Measurements from ENCODE around the gene METTL14.

Gene METTL14

DNA sequence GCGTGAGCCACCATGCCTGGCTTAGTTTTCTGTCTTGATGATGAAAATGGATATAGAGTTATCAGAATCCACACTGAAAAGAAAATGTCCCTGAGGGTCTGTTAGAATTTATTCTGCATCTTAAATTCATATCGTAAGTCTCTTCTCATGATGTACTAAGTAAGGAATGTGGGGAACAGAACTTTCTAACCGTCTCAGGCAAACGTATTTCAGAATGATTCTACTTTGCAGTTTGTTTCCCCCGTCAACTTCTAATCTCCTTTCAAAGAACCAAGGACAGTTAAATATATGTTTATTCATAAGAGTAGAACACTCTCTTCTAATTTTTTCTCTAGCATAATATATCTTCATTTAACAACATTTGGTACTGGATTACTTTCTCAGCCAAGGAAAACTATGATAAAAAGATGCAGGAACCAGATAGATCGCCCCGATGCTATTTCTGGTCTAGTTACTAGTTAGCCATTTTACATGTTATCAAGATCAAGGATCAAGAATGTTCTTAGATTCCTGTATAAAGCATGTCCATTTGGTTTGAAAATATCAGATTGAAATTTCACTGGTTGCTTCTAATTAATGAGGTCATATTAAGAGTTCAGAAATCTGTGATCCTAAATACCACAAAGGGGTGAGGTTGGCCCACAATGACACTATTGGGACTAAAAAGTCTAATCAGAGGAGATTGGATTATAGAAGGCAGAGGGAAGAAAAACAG, 49.5 kb downstream of the METTL14 start:
- DNase-seq: no peak

DNA sequence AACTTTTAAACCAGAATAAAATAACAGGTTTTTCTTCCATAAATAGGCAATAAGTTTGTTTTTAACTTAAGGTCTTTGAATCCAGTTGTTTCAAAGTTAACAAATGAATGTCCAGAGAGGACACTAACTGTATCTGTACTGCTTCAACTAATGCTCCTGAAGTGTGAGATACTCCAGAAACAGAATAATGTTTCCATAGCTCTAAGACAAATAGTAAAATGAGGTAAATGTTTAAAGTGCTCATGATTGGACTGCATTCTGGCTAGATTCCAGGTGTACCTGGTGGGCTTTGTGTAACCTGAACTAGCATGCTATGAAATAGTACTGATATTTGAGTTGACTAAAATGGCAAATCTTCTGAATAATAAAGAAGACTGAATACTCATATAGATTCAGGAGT, 51.7 kb downstream of the METTL14 start:
- DNase-seq: no peak

DNA sequence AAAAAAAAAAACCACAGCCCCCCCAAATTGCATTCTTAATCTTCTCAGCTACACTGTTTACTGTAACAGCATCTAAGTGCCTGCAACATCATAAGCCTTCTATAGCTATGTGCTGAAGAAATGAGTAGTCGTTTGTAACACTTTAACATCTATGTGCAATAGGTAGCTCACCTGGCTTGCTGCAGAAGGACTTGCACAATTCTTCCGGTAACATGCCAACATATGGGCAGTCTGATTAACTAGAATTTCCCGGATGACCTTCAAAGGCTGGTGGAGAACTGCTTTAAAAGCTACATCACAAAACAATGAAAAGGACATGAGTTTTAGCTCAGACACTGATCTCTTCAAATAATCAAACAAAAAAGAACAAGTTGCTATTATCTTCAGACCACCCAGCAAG, 52.9 kb downstream of the METTL14 start:
- no peak for DNase-seq

DNA sequence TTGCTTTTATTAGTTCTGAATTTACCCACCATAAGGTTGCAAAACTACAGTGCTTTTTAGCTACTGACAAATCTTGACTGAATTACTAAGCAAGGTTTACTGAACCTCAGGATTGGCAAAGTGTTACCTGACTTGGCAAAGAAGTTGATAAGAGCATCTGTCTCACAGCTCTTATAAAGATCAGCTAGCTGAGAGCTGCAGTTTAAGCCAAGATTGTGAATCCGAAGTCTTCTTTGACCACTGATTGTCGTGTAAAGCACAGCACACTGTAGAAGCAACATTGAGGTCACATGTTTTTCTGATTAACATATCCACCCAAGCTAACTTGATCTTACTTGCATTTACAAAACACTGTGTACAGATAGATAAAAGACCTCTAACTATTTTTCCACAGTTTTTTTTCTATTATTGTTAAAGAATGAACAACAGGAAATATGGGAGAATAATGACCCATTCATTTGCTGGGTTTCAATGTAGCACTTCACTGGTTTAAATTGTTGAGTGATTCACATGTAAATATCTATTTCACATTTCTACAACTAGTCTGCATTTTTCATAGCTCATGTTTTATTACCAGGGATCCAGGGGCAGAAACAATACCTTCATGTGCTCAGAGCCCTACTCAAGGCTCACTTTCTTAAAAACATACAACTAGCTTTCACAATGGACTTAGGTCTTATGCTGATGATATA, 54.0 kb downstream of the METTL14 start:
- no peak for DNase-seq

DNA sequence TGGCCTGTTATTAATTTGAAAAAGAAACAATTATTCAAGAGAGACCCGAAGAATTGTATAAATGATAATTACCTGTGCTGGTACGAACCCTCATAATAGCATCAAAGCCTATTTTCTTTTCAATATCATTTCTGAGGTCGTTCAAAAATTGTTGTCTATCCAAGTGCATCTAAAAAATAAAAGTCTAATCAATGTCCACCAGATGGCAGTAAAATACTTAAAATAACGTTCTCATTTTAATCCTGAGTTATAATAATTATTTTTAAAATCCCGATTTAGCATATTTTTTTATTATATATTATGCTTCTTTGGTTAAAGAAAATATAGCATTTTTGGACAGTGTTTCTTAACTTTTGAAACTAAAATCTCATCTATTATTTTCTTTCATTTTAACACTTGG, 55.7 kb downstream of the METTL14 start:
- DNase-seq: no peak

DNA sequence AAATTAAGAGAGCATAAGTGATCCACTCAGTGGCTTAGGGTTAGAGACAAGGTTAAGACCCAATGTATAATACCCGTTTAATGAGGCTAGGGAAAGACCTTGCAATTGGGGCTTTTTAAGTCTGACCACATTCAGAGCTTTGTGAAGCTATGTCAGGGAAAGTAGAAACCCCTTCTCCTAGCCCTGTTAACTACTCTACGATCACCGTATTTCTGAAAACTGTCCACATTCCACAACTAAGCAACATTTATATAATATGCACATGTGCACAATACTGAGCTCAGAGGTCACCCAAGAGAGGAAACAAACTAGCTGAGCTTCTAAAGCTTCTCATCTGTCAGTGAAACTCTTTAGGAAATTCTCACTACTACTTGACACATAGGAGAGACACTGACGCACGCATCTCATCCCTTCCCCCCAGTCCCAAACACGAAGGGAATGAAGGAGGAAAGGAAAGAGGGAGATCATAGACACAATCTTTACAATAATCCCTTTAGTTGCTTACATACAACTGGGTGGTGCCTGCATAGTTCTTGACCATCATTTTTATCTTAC, 56.2 kb downstream of the METTL14 start:
- DNase-seq: no peak

DNA sequence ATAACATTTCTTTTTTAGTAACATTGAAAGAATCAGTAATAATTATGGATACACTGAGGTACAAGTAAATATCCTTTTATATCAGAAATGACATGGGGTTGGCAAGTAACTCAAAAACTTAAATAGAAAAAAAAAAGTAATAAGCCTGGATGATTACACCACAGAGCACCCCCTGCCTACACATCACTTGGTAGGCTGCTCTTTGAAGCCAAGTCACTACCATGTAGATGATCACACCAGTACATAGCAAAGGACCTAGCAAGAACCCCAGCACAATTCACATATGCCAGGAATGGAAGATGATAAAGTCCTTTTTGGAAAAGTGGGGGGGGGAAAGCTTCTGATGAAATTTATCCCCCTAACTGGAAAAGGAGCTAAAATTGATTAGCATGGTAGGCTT, 56.9 kb downstream of the METTL14 start:
- no peak for DNase-seq

DNA sequence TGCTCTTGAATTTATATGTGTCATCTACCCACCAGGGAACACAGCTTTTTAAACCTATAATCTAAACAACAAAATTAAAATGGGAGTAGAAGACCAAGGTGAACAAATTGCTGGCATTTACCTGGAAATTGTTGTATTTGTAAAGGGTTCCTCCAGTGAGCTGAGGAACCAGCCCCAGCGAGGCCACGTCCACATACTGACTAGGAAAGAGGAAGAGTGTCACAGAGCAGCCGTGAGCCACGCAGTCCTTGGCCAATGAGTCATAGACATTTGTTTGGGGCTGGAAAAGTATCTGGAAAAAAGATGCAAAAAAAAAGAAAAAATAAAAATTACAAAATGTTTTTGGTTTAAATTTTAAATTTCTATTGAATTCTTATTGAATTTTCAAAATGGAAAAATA, 58.7 kb downstream of the METTL14 start:
- DNase-seq: no peak

DNA sequence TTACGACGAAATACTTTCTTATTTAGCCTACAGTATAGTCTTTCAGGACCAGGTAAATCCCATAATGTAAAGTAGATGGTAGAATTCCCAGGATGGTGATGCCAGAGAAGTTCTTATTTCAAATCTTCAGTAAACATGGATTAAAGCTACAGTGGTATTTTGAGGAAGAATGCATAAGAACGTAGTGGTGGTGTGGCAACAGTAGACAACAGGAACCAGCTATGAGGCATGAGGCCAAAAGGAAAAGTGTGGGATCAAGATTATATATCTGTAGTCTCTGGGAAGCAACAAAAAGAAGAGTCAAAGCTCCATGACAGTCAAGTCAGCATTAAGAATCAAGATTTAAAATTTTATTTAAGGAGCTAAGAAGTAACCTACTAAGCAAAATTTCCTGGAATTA, 60.2 kb downstream of the METTL14 start:
- DNase-seq: no peak

DNA sequence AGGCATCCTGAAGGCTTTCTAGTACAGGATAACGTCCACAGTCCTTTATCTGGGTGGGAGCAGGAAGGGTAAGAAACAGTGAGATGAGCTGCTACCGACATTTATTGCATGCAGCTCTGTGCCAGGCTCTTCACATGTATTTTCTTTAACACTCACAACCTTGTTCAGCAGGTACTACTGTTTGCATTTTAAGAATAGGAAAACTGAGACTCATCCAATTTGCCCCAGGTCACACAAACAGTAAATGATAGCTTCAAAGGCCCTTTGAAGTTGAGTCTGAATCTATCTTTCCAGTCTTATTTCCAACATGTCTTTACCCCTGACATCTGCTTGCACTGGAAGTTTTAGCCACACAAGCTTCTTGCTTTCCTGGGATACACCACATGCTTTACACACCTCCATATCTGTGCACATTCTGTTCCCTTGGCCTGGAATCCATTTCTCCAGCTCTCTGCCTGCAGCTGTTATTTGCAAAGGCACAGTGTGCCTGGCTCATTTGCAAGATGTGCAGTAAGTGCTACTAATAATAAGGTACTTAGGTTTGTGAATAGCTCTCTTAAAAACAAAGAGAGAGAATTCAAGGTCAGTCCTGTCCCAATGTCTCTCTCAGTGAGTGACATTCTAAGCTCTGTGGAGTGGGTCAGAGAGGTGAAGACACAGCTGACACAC, 61.2 kb downstream of the METTL14 start:
- no peak for DNase-seq

DNA sequence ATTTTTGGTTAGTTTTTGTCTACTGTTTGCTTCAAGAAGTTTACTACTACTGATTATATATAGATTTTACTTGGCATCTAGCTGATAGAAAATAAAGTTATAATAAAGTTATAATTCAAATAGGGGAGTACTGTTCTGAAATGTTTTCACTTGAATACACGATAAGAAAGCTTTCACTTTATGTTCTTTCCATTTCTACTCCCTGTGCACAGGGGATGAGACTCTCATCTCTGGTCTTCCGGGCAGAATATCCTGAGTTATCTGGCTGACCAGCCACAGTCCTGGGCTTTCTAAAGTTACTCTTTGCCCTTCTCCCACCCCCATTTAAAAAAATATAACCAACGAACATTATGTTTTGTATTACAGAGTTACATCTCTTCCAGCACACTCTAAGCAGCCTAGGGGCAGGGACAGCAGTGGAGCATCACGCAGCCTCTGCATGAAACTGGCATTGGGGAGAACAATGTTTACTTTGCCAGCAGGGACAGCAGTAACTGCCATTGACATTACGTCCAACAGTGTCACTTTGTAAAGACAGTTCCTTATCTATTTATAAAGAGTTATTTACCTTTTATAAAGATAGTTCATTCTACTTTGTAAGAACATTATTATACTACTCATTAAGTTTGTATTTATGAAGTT, 64.3 kb downstream of the METTL14 start:
- DNase-seq: no peak

DNA sequence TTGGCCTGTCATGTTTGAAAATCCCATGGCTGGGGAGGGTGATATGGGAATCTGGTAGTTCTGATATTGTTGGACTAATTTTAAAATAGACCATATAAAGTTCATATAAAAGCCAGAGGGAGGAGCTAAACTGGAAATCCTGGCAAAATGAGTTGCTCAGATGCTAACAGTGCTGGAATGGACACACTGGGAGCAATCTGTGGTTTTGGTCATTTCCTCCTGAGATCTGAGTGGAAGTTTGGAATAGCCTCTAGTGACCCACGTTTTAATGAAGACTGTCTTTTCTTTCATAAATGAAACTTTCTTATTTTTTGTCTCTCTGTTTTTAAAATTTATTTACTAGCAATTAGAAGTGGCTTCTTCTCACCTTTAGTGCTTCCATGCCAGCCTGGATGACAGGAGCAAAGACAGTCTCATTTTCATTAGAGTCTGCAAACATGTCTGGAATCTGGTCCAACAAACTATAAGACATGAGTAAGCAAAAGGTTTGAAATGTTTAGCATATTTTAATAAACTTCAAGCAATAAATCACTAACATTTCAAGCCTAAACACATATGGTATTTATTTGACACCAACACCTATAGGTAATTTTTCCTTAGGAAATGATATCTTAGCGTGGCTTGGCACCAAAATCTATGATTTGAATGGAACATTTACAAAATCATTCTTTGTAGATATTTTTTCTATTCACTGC, 66.6 kb downstream of the METTL14 start:
- no peak for DNase-seq

DNA sequence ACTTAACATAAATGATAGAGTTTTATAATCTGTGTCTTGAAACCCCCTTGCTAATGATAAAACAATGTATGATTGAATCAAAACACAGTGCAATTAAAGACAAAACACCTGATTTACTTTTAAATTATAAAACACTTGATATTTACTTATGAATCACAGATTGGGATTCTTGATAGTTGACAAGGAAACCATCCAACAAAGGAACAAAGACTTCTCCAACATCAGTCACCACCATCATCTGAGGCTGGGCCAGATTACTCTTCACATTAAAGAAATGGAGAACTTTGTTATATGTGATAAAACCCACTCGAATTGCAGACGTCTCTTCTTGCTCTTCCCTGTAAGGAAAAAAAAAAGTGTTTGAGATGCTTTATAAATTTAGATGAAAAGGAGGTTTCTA, 67.4 kb downstream of the METTL14 start:
- no peak for DNase-seq

DNA sequence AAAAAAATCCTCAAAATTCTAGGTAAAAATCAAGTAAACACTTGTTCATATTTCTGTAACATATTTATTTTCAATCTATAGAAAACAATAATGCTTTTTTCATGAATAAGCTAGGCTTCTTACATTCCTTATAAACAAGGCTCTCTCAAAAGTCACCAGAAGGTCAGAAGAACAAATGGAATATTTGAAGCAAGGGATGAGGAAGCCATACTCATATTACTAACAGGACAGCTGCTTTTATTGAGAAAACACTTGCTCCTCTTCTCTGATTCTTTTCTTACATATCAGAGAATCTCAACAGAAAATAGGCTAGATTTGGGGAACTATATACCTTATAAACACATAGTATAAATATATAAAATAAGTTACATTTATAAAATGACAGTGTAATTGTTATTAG, 67.9 kb downstream of the METTL14 start:
- DNase-seq: no peak

DNA sequence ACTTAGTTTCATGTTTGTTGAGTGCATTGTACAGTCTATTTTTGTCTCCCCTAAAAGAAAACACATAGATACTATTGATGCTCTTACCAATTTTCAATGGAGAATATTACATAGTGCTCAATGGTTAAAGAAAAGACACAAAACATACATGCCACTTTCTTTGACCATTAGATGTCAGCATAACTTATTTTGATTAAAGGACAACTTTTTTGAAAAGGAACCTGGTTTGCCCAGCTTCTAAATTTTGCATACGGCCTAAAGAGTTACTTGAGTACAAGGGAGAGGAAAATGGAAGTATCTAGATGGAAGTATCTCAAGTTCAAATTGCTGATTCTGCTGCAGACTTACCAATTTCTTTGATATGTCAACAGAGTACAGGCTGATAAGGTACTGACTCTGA, 68.5 kb downstream of the METTL14 start:
- no peak for DNase-seq

DNA sequence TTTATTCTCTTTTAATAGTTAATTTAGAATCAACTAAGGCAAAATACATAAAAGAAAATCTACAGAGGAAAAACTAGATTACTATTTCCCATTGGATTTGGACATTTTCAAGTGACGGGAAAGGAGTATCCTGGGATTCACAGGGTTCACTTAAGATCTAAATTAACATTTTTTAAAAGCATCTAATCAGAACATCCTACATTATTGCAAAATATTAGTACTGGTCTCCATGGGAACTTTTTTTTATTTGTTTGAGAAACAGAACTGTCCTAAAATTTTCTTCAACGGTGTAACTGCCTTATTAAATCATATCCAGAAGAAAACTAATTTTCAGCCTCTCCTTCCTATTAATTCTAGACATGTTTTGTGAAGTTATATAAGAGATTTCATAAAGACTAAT, 69.7 kb downstream of the METTL14 start:
- DNase-seq: no peak

DNA sequence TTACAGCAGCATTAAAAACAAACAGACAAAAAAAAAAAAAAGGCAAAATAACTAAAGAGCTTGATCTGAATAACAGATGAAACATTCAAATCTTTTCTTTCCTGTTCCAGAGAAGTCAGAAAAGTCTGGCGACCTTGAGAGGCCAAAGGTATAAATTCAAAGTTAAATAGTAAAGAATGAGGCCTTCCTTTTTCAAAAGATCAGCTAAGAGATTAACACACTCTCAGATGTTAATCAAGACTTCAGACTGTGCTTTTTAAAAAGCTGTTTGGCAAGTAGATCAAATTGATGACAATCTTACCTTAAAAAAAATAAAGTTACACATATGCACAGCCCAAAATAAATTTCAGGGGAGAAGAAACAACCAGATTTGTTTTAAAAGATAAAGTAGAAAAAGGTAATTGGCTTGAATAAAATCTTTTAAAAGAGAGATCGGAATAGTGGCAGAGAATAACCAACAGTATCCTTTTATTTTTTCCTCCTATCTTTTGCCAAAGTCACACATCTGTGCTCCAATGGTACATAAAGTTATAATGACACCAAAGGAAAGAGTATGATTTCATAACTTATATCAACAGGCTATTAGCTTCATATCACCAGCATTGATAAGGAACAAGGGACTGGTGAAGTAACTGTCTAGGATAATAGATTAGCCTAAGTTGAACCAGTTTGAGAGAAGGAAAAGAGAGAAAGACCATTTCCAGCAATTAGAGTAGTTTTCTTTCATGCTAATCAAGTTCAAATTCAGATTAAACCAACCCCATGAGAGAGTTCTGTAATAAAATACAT, 70.4 kb downstream of the METTL14 start:
- DNase-seq: no peak

DNA sequence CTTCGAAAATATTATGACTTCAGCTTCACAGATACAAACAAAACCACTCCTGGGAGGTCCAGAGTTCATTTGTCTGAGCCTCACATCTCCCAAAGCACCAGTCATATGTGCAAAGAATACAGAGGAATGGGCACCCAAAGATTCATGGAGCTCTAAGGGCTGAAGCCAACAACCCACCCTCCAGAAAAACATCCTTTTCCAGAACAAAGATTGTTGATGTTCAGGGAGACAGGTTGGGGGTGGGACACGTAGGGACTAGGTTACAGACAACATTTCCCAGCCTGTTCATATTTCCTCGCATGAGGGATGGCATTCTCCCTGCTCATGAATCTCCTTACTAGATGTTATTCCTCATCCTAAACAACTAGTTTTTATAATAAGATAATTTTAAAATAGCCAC, 71.2 kb downstream of the METTL14 start:
- no peak for DNase-seq

DNA sequence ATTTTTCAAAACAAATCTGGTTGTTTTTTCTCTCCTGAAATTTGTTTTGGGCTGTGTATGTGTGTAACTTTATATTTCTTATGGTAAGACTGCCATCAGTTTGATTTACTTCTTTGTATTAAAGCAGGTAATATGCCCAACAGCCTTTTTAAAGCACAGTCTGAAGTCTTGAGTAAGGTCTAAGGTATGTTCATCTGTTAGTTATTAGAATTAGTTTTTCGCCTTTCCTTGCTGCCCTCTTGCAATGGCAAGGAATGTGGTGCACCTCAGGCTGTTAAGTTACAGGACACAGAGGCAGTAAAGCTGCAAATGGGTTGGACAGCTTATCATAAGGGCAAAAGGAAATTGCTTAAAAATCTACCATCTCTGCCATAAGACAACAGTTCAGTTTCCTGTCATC, 71.8 kb downstream of the METTL14 start:
- no peak for DNase-seq

DNA sequence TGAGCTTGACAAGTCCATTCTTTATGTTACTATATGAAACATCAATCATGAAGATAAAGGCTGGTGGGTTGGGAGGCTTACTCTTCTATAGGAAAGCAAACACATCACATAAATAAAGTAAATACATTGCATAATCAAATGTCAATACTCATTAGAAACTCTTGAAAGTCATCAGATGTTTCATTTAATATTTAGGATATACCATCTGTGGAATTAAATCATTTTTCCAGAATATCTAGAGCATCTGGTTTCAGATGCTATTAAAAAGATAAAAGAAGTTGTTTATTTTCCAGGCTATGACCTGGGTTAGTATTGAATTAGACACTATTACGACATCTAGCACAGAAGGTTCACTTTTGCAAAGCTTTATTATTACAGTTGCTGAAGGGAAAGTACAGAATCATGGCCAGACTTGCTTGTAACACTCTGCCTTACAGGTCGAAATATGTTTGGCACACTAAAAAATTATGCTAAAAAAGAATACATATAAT, 72.6 kb downstream of the METTL14 start:
- DNase-seq: no peak

DNA sequence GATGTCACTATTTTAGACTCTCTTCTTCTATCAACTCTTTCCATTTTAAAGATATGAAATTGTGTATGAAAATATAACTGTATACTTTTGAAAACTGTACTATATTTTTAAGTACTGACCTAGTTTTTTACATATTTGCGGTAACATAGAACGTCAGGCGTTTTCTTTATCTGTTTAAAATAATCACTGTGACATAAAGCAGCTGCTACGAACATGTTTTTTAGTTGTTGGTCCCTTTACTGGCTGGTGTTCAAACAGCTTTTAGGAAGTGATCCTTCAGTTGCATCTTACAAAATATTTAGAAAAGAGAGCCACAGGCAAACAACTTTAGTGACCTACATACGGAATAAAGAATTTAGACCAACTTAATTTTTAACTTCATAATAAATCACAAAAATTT, 73.1 kb downstream of the METTL14 start:
- no peak for DNase-seq

DNA sequence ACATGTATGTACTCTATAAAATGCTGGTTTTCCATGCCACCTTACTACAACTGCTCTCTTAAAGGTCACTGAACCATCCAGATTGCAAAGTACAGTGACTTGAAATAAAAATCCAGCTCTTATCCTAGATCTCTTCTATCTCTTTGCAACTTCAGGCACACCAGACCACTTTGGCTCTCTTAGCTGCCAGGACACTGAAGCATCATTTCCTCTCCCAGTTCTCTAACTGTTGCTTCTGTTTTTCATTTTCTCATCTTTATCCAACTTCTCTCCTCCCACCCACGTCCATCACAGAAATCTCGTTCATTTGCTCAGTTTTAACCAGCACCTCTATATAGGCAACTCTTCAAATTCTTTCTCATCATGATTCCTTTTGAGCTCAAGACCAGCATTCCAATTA, 74.3 kb downstream of the METTL14 start:
- DNase-seq: no peak
